Measurements from ENCODE around the gene PCDHA12.
"Not testable (repeated sequence)": the region's sequence is repeated elsewhere in the genome, so short reads cannot be mapped to it uniquely, and the experiment has no call there.

Gene PCDHA12

GRCh38 chr5:140862441-140863295 lies 12.4 kb upstream of the PCDHA12 start:
- DNase-seq, result no peak

- no peak for DNase-seq
Observed at GRCh38 chr5:140868721-140869554, 6.2 kb upstream of the PCDHA12 start, which contains the start of gene PCDHA11. Gene PCDHA11, plus strand, starts transcription at chr5:140868957. Its CDS starts 147 bp downstream, at chr5:140869104.

- no peak for DNase-seq
Observed at GRCh38 chr5:140869555-140869886, 5.6 kb upstream of the PCDHA12 start.

GRCh38 chr5:140870221-140871201 lies 4.6 kb upstream of the PCDHA12 start:
- no peak for DNase-seq

GRCh38 chr5:140876541-140877261 lies 1.6 kb downstream of the PCDHA12 start:
- DNase-seq, result not testable (repeated sequence)

GRCh38 chr5:140877262-140877581 lies 2.1 kb downstream of the PCDHA12 start:
- no peak for DNase-seq

- no peak for DNase-seq
Observed at GRCh38 chr5:140881889-140882590, 6.9 kb downstream of the PCDHA12 start, which contains the start of gene PCDHA13. Gene PCDHA13, plus strand, starts transcription at chr5:140882124. Its CDS starts 145 bp downstream, at chr5:140882269.

- no peak for DNase-seq
Observed at GRCh38 chr5:140882591-140882899, 7.4 kb downstream of the PCDHA12 start.

GRCh38 chr5:140883373-140883772 lies 8.3 kb downstream of the PCDHA12 start:
- DNase-seq, result no peak

GRCh38 chr5:140883927-140884697 lies 9.0 kb downstream of the PCDHA12 start:
- DNase-seq, result no peak

- DNase-seq, result no peak
Observed at GRCh38 chr5:140916325-140916724, 41.2 kb downstream of the PCDHA12 start.

- no peak for DNase-seq
Observed at GRCh38 chr5:140923601-140924000, 48.5 kb downstream of the PCDHA12 start.

- no peak for DNase-seq
Observed at GRCh38 chr5:140925806-140926442, 50.8 kb downstream of the PCDHA12 start, which contains the start of gene PCDHAC1. Gene PCDHAC1, plus strand, starts transcription at chr5:140926299. Its CDS starts 594 bp downstream, at chr5:140926893.

GRCh38 chr5:140926443-140927227 lies 51.5 kb downstream of the PCDHA12 start:
- DNase-seq, result peak; percentile 23

GRCh38 chr5:140927228-140927573 lies 52.1 kb downstream of the PCDHA12 start:
- DNase-seq, result no peak

All from stimulated activated CD4-positive, alpha-beta T cell treated with anti-CD3 and anti-CD28 coated beads, Interleukin-12 subunit alpha, Interleukin-12 subunit beta, amount 100 ng/mL, for 4 hours (primary cell).